ENCODE results near the gene JAG1.

DNA sequence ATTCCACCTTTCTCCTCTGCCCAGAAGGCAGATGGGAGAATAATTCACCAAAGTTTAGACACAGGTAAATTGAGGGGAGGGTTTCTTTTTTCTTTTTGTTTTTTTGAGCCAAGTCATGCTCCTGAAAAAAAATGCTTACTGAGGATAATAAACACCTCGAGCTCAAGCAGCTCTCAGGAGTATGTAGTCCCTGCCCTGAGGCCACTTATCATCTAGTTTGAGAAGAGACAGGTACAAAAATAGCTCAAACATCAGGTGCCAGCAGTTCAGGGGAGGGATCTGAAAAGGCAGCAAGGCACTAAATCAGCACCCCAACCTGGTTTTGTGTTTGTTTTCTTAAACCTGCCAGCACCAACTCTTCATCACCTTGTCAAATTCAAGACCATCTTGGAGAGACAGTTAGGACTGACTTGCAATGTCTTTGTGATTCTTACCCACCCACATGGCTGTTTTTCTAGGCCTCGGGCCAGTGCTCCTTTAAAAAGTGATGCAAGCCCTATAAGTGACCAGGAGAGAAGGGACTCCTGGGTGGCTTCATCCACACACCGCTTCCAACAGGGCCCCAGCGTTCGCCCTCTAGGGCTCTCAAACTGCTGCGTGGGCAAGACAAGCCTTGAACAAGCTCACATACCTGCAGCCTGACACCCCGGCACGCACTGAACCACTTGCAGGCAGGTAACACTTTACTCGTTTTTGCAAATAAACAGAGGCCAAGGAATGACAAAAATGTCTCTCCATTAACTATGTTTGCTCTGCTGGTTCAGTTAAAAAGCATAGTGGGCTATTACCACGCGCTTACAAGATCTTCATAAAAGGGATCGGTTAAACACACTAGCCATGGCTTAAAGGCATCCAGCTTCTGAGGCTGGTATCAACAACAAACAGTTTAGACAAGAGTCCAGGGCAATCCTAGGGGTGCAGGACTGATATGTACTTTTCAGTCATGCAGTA lies 13.9 kb downstream of the JAG1 start:
- TF ChIP-seq ZNF274 (IDR thresholded peaks at IDR 0.05; ENCODE audit: low read depth, low read length) (no peak), YY1 (IDR thresholded peaks at IDR 0.05; ENCODE audit: insufficient read depth, insufficient read length) (no peak)

Data from NT2/D1 (cell line).